Activated T-cell treated with anti-CD3 and anti-CD28 coated beads, Interleukin-2, amount 50 U/mL, for 72 hours (primary cell): ENCODE measurements around the gene RNF166. TPM values are rescaled to one million over a fixed set of nuclear protein-coding genes. Genes with fewer than 3 reads are reported as not detected.
A peak's percentile ranks its signal among the peaks of the same experiment; 100 is the strongest.

Experiments used
- ATAC-seq, 2 donors: fragments of 150-1000 bp; cut with Tn5 transposase; replicated peaks in 1 of 2; 2 replicates each; pipeline ENCODE4 v1.10.0; 2021; ENCODE audit warnings: moderate library complexity in 2 of 2, mild to moderate bottlenecking in 1 of 2
- DNase-seq, 2 donors: peaks; one replicate each; pipeline ENCODE4 v3.0.0; 2021 to 2022; ENCODE audit warnings: mixed read lengths in 1 of 2
- H3K27ac Mint-ChIP-seq: one replicate; pipeline ENCODE4 v1.8.0; 2022; ENCODE audit warnings: mild to moderate bottlenecking, moderate library complexity, mixed read lengths
- H3K27me3 Mint-ChIP-seq: one replicate; pipeline ENCODE4 v1.8.0; 2022; ENCODE audit warnings: low read depth, mixed read lengths
- H3K36me3 Mint-ChIP-seq, 2 donors: one replicate each; pipeline ENCODE4 v1.8.0; 2022; ENCODE audit warnings: mixed read lengths in 2 of 2, mild to moderate bottlenecking in 1 of 2; ENCODE audit not compliant: insufficient read depth in 2 of 2
- H3K4me1 Mint-ChIP-seq: one replicate; pipeline ENCODE4 v1.8.0; 2022; ENCODE audit warnings: low read depth, mixed read lengths
- H3K4me3 Mint-ChIP-seq, 2 donors: one replicate each; pipeline ENCODE4 v1.8.0; 2022; ENCODE audit warnings: mild to moderate bottlenecking in 2 of 2, mixed read lengths in 2 of 2, moderate library complexity in 2 of 2
- H3K9me3 Mint-ChIP-seq, 2 donors: one replicate each; pipeline ENCODE4 v1.8.0; 2022; ENCODE audit warnings: mixed read lengths in 2 of 2
- total RNA-seq, 2 donors: library from RNA; stranded (reverse); gene quantifications; one replicate each; pipeline ENCODE4 v1.2.3, GENCODE V29; 2022

Gene RNF166
- total RNA-seq, 2 donors from 2014 or later = 58.6 to 64.5 TPM

GRCh38 chr16:88695218-88695617 is 11.0 kb downstream of the RNF166 start:
- Mint-ChIP-seq H3K9me3 (no peaks in the 10 kb centered on the region), H3K27ac (no peak overlapping the region), H3K4me1 (peaks cover 37% of the 10 kb centered on the region), H3K27me3 (no peaks in the 10 kb centered on the region), H3K4me3 (no peak overlapping the region), H3K36me3 (no peaks in the 10 kb centered on the region)
- ATAC-seq (no peak), DNase-seq (no peak)

GRCh38 chr16:88694221-88695087 is 11.8 kb downstream of the RNF166 start:
- Mint-ChIP-seq H3K27ac (no peak overlapping the region), H3K4me1 (peaks cover 29% of the 10 kb centered on the region), H3K4me3 (no peak overlapping the region), H3K27me3 (no peaks in the 10 kb centered on the region), H3K36me3 (no peaks in the 10 kb centered on the region), H3K9me3 (no peaks in the 10 kb centered on the region)
- DNase-seq (no peak), ATAC-seq (no peak)

- no peak for DNase-seq
- H3K9me3 Mint-ChIP-seq = no peaks in the 10 kb centered on the region
- ATAC-seq = no peak
- no peaks in the 10 kb centered on the region for H3K36me3 Mint-ChIP-seq
- no peak overlapping the region for H3K27ac Mint-ChIP-seq
- no peak overlapping the region for H3K4me3 Mint-ChIP-seq
- peaks cover 28% of the 10 kb centered on the region for H3K4me1 Mint-ChIP-seq
- no peaks in the 10 kb centered on the region for H3K27me3 Mint-ChIP-seq
Observed at GRCh38 chr16:88693420-88694177, 12.6 kb downstream of the RNF166 start.

GRCh38 chr16:88692861-88693260 is 13.3 kb downstream of the RNF166 start:
- Mint-ChIP-seq H3K4me3 (peak overlapping the region in 1 of 2 donors; percentile 4), H3K36me3 (no peaks in the 10 kb centered on the region), H3K27me3 (no peaks in the 10 kb centered on the region), H3K9me3 (no peaks in the 10 kb centered on the region), H3K4me1 (peaks cover 28% of the 10 kb centered on the region), H3K27ac (no peak overlapping the region)
- no peak for ATAC-seq
- no peak for DNase-seq

- H3K4me3 Mint-ChIP-seq = peak overlapping the region; percentile 46
- ATAC-seq (peak; percentile 45 to 48), DNase-seq (no peak)
- H3K4me1 Mint-ChIP-seq = peaks cover 24% of the 10 kb centered on the region
- no peaks in the 10 kb centered on the region for H3K36me3 Mint-ChIP-seq
- no peaks in the 10 kb centered on the region for H3K27me3 Mint-ChIP-seq
- no peaks in the 10 kb centered on the region for H3K9me3 Mint-ChIP-seq
- H3K27ac Mint-ChIP-seq = no peak overlapping the region
Observed at GRCh38 chr16:88691924-88692560, 14.2 kb downstream of the RNF166 start.

- no peaks in the 10 kb centered on the region for H3K27me3 Mint-ChIP-seq
- ATAC-seq = no peak
- no peak overlapping the region for H3K27ac Mint-ChIP-seq
- H3K4me1 Mint-ChIP-seq = peaks cover 24% of the 10 kb centered on the region
- no peaks in the 10 kb centered on the region for H3K9me3 Mint-ChIP-seq
- H3K4me3 Mint-ChIP-seq = peak overlapping the region; percentile 7 to 46
- H3K36me3 Mint-ChIP-seq = no peaks in the 10 kb centered on the region
- no peak for DNase-seq
Observed at GRCh38 chr16:88691129-88691813, 14.9 kb downstream of the RNF166 start.

GRCh38 chr16:88690341-88691128 is 15.7 kb downstream of the RNF166 start:
- Mint-ChIP-seq H3K36me3 (no peaks in the 10 kb centered on the region), H3K4me1 (peaks cover 24% of the 10 kb centered on the region), H3K4me3 (peak overlapping the region; percentile 1 to 31), H3K27me3 (no peaks in the 10 kb centered on the region), H3K9me3 (no peaks in the 10 kb centered on the region), H3K27ac (no peak overlapping the region)
- no peak for DNase-seq
- ATAC-seq = no peak

- Mint-ChIP-seq H3K27ac (no peak overlapping the region), H3K4me3 (no peak overlapping the region), H3K9me3 (no peaks in the 10 kb centered on the region), H3K27me3 (no peaks in the 10 kb centered on the region), H3K4me1 (peaks cover 37% of the 10 kb centered on the region), H3K36me3 (no peaks in the 10 kb centered on the region)
- ATAC-seq (no peak), DNase-seq (no peak)
Observed at GRCh38 chr16:88688013-88688778, 18.0 kb downstream of the RNF166 start.

- Mint-ChIP-seq H3K4me1 (peaks cover 34% of the 10 kb centered on the region), H3K36me3 (no peaks in the 10 kb centered on the region), H3K9me3 (no peaks in the 10 kb centered on the region), H3K27ac (no peak overlapping the region), H3K4me3 (no peak overlapping the region), H3K27me3 (no peaks in the 10 kb centered on the region)
- DNase-seq (no peak), ATAC-seq (no peak)
Observed at GRCh38 chr16:88687676-88688012, 18.6 kb downstream of the RNF166 start.

GRCh38 chr16:88687254-88687576 is 19.0 kb downstream of the RNF166 start:
- ATAC-seq (no peak), DNase-seq (no peak)
- Mint-ChIP-seq H3K9me3 (no peaks in the 10 kb centered on the region), H3K27me3 (no peaks in the 10 kb centered on the region), H3K27ac (no peak overlapping the region), H3K4me1 (peaks cover 34% of the 10 kb centered on the region), H3K36me3 (peaks cover 0 to 2% of the 10 kb centered on the region in 2 donors), H3K4me3 (peak overlapping the region; percentile 27 to 83)

- peak within 1 kb of the TSS; percentile 83 to 85 for H3K4me3 Mint-ChIP-seq
- no peak within 1 kb of the TSS for H3K27ac Mint-ChIP-seq
- H3K9me3 Mint-ChIP-seq = no peaks in the 10 kb centered on the region
- H3K4me1 Mint-ChIP-seq = peaks cover 34% of the 10 kb centered on the region
- no peaks in the 10 kb centered on the region for H3K27me3 Mint-ChIP-seq
- peak; percentile 85 for ATAC-seq
- H3K36me3 Mint-ChIP-seq = peaks cover 0 to 2% of the 10 kb centered on the region in 2 donors
- peak; percentile 93 to 96 for DNase-seq
Observed at GRCh38 chr16:88686439-88687253, 19.6 kb downstream of the RNF166 start, which contains the start of gene SNAI3. SNAI3 (minus strand) TSS chr16:88686507; CDS start chr16:88686406, 101 bp downstream.
